Activated gamma-delta T cell (primary cell): ENCODE results near the gene PRKCA.

Experiments
- DNase-seq: peaks from one replicate; lab custom pipeline; 2025; lab: John Stamatoyannopoulos, UW

Gene PRKCA

DNA sequence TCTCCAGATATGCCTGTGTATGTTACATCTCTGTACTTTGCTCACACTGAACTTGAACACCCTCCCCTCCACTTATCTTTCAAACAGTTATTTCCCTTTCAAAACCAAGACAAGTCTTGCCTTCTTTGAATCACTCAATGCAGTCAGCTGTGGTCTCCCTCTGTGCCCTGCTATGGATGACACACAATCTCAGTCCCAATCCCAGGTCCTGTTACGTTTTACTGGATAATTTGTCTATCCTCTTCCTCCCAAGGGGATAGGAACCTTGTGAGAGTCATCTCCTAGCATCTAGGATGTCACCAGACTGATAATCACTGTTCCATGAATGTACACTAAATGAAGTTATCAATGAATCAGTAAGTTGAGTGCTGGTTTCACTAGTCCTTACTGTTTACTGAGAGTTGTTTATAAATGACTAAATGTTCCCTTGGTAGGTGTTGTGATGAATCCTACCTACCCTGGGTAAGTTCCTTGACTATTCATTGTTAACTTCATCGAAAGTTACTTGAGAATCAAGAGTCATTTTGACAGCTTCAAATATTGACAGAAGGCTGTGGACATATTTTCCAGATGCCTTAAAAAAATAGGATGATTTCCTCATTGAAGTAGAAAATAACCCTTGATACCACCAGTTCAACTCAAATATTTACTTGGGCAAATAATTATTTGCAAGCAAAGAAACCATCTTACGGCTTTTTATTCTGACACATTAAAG, 244.9 kb downstream of the PRKCA start:
- no peak for DNase-seq

DNA sequence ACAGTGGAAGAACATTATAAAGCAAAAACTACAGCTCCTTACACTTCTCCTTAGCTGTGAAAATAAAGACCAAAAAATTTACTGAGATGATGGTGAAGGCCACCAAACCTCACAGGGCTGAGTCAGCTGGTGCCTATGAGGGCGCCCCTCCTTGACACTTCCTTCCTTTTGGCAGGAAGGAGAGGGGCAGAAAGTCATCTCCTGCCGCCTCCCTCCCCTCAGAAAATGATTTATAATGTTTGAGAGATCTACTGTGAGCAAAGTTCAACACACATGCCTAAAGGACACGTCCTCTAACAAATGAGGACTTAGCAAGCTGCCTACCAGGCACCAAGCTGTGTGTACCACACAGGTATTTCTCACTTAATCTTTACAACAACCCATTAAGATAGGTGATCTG, 245.7 kb downstream of the PRKCA start:
- DNase-seq: no peak

DNA sequence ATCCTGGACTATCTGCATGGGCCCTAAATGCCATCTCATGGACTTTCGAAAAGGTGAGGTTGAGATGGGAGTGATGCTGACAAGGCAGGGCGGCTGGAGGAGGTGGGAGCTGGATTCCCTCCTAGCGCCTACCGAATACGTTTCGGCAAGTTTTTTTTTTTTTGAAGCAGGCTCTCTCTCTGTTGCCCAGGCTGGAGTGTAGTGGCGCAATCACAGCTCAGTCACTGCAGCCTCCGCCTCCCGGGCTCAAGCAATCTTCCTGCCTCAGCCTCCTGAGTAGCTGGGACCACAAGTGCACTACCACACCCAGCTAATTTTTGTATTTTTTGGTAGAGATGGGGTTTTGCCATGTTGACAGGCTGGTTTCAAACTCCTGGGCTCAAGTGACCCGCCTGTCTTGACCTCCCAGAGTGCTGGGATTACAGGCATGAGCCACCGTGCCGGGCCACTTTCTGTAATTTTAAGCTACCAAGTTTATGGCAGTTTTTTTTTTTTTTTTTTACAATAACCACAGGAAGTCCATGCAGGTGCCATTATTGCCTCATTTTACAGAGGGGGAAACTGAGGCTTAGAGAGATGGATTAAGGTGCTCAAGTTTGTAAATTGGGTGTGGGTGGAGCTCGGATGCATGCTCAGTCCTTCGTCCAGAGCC, 246.4 kb downstream of the PRKCA start:
- DNase-seq: no peak

DNA sequence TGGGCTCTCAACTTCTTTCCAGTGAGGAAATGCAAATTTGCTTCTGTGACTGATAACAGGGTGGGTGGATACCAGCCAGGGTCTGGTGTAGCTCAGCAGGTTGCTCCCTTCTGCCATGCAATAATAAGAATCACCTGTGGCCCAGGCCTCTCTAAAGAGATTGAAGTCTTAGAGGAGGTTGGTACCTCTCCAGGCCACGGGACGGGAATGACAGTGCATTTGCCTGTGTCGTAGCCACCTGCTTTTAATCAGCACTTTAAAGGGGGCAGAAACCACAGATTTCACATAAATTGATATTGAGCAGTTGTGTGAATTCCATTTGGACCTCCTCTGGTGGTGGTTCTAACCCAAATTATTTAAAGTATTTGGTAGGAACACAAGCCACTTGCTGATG, 246.9 kb downstream of the PRKCA start:
- no peak for DNase-seq

DNA sequence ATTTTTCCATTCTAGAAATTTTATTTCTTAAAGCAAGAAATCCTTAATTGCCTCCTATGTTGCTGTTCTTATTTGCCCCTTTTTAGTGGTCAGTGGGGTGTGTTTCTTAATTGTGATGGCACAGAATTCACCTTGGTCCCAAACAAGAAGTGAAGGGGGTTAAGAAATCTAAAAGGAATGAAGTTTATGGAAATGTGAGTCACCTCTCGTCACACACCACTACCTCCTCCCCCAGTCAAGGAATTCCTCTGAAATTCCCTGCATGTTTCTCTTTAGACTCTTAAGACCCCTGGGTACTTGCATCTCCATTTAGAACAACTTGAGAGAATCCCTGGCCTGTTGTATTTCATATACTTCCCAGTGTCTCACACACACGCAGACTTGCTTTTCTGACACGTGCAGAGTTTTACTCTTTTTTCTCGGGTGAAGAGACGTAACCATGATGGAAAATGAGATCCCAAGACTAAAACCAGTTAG, 247.4 kb downstream of the PRKCA start:
- no peak for DNase-seq

DNA sequence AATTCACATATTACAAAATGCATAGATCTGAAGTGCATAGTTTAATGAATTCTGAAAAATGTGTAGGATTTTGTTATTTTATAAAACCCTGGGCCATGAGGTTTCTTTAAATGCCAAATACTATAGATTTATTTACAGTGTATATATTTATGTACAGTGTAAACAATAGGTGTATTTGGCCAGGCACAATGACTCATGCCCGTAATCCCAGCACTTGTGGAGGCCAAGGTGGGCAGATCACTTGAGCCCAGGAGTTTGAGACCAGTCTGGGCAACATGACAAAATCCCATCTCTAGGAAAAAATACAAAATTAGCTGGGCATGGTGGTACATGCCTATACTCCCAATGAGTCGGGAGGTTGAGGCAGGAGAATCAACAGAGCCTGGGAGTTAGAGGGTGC, 249.4 kb downstream of the PRKCA start:
- no peak for DNase-seq

DNA sequence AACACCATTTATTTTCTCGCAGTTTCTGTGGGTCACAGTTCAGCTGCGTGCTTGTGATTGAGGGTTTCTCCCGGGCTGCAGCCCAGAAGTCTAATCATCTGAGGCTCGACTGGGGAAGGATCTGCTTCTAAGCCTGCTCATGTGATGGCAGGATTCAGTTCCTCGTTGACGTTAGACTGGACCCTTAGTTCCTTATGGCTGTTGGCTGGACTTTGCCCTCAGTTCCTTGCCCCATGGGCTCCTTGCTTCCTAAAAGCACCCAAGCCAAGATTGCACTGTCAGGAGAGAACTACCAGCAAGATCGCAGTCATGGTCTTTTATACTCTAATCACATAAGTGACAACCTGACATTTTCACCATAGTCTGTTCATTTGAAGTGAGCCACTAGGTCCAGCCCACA, 250.0 kb downstream of the PRKCA start:
- DNase-seq: no peak

DNA sequence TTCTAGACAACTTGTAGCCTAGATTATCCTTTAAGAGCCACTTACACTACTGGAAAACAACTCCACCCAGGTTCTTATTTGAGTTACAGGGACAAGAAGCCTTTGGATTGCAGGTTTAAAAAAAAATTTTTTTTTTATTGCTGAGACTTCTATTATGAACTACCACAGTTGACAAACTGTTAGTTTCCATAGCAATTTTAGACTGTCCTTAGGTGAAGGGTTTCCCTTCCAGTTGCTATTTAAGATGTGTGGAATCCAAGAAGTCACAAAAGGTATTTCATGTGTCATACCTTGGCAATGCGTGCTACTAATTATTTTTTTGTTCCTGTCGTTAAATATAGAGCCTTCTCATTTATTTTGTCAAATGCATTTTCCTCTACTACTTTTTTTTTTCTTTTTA, 253.2 kb downstream of the PRKCA start:
- no peak for DNase-seq

DNA sequence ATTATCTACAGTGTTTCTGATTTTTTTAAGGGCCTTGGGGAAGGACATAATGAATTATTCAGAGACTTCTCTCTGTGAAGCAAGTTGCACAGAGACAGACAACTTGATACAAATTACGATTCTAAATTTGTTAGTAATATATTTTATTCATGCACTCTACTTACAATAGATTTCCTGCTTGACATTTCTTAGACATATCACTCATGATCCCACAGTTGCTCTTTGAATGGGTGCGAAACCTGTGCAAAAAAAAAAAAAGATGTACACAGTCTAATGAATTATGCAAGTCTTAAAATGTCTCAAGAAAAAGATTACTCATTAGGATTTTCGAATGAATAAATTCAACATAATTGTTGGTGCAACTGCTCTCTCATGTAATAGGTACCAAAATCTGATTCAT, 254.8 kb downstream of the PRKCA start:
- DNase-seq: no peak

DNA sequence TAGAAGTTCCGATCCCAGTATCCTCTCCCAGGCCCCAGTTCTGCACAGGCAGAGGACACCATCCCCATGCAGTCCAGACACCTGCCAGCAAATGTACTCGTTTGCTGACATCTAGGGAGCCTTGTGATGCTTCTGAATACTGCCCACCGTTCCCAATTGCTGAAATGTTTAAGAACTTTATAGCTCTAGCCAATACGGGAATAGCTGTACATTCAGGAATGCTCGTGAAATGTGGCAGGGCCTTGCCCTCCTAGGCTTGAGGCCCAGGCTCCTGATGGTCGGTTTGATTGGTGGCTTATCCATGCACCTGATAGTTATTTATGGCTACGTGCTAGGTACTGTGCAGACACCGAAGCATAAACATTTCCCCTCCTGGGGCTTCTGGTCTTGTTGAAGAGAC, 255.5 kb downstream of the PRKCA start:
- no peak for DNase-seq

DNA sequence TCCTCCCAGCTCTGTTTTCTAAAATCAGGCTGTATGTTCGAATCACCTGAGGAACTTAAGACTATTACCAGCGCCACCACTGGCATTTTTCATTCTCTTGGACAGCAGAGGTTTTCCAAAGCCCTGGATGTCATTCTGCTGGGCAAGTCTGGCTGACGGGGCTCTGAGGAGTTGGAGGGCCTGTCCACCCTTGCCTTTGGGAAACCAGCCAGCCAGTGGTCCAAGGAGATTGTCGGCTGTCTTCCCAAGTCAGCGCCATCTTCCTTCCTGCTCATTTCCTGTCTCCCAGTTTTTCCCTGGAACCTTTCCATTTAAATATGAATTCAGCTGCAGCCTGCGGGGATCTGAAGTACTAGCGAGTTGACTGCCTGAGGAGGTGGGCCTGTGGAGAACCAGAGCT, 258.3 kb downstream of the PRKCA start:
- DNase-seq: no peak

DNA sequence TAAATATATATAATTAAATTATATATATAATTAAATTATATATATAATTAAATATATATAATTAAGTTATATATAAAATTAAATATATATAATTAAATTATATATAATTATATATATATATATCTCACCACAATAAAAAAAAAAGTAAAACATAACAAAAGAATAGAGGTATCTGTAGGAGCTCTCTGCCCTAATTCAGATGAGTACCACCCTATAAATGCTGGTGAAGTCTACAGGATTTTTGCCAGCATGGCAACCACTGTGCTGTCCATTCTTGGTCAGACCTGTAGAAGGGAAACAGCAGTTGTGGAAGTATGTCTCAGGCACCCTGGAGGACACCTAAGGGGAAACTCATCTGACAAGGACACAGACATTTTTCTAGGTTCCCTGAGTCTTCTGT, 259.7 kb downstream of the PRKCA start:
- no peak for DNase-seq

DNA sequence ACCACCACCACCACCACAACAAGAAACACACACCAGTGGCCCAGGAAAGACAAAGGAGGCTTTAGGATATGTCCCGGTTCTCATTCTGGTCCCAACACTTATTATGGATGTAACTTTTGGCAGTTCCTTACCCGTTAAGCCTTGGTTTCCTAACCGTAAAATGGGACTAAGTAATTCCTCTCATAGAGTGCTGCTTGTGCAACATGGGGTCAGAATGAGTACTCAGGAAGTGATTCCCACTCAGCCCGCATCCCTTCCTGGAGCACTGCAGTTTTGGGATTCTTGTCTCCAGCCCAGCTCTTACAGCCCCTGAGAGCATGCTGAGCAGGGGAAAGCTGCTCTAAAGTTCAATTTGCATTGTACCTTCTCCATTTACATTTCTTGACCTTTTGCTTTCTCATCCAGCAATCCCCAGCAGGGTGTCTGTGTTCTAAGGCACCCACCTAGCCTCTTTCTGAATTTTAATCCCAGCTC, 262.6 kb downstream of the PRKCA start:
- no peak for DNase-seq

DNA sequence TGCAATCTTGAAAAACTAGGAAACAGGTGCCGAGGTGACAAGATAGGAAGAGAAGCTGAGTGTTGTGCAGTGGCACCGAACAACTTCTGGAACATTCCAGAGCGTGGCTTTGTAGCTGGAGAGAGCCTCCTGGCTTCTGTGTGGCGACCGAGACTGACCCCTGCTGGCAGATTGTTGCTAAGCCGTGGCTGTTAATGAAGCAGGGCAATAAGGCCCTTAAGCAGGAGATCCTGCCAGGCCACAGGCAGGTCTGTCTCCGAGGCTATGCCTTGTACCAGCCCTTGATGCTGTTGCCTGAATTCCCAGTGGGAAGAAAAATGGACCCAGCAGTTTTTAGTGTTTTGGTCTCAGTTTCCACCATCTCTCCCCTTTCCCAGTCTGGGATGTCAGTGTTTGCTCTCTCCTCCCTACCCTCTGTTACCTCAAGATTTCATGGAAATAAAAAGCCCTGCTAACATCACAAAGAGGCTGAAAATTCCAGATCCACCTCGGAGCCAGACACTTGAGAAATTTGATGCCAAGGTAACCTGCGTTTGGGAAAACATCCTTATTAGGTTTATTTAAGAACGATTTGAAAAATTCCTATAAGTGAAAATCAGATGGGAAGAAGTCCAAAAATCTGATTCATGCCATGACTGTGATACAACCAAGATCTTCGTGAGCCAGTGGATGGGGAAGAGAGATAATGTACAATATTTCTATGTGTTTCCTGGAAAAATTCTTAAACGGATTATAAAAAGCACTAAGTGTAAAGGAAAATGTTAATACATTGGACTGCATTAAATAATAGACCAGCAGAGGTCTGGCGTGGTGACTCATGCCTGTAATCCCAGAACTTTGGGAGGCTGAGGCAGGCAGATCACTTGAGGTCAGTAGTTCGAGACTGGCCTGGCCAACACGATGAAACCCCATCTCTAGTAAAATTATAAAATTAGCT, 265.1 kb downstream of the PRKCA start:
- DNase-seq: no peak

DNA sequence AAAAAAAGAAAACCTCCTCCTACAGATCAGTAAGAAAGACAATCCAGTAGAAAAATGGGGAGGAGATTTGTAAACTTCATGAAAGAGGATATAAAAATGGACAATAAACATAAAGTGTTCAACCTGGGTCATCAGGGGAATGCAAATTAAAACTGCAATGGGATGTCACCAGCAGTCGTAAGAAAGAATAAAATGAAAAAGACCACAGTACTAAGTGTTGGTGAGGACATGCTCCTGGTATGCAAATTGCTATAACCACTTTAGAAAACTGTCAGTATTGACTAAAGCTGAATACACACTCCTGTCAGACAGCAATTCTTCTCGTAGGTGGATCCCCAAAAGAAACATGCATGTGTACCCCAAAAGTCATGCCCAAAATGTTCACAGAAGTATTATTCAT, 267.2 kb downstream of the PRKCA start:
- DNase-seq: no peak

DNA sequence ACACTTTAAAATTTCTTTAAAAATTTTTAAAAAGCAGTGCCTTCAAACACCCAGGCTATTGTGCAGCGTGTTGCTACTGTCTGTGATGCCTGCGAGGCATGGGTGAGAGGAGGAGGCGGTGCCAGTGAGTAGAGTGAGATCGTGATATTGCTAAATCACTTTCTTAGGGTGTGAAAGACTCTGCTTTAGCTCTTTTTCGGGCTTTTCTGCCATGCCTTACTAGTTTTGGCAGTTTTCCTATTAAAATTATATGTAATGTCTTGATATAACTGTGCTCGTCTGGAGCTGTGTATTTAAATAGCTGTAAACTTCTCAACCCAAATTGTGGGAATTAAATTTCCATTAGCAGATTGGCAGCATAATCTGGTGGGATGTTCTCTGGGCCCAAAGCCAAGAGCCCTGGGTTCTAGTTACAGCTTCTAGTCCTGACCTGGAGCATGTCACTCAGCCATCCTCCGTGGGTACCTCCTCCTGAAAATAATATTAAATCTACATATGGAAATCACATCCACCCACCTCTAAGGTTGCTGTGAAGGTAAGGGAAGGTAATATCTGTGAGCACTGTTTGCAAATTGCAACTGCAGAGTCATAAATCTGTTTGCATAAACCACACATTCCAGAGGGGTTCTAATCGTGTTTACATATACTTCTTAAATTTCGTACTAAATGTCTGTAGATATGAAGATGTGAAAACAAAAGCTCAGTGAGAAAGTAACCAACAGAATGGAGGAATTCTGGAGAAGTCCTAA, 268.2 kb downstream of the PRKCA start:
- DNase-seq: no peak

DNA sequence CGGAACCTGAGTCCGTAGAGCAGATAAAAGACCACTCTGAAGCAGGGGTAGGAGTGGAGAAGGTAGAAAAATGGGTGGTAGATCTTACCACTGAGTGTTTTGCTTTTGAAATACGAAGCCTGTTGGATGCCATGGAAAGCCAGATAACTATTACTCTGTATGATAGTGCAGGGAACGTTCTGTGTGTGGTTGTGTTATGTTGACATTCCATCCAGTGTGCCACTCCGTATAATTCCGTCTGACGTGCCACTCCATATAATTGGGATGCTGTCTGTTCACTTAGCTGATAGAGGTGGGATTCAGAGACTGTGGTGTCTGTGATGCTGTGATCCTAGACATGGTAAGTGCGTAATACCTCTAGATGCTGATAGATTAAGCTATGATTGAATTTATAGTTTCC, 269.3 kb downstream of the PRKCA start:
- DNase-seq: no peak

DNA sequence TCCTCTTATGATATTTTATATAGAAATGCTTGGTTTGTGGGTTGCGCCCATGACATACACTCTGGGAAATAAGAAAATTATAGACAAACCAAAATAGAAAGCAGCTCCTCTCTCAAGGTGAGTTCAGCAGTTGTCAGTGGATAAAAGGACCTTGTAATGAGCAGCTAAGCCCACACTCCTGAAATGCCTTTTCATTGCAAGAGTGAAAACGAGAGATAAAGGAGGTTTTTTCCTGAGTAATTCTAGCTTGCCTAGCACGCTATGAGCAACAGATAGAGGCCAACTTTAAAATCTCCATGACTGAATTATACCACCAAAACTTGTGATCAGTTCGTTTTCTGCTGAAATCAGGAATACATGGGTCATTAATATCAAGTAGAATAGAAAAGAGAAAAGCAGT, 270.7 kb downstream of the PRKCA start:
- DNase-seq: no peak

DNA sequence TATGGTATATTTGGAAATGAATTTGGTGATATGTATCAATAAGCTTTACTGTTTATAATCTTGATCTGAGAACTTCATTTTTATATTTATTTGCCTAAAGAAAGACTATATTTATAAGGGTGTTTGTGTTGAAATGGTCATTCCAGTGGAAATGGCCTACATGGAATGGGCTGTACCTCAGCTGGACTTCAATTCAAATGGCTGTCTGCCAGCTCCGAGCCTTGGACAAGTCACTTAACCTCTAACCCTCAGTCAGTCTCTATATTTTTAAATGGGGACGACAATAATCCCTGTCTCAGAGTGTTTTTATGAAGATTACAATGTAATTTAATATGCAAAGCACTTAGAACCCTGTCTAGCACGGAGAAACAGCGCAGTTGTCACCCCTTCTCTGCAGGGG, 271.7 kb downstream of the PRKCA start:
- DNase-seq: no peak

DNA sequence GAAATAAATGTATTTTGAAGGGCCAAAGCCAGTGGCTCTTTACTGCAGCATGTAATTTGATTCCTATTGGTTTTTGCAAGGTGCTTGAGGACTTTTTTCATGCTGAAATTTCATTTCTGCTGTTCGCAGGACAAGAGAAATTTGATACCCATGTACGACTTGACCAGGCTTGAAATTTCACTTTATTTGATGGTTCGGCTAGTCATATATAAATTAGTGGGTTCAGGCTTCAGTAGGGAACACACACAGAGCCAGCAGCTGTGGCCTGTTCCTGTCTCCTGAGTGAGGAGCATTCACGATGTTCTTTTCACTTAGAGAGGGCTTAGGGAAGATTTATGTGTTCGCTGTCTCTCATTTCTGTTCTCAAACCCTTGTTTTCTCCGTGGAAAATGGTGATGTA, 274.1 kb downstream of the PRKCA start:
- no peak for DNase-seq

DNA sequence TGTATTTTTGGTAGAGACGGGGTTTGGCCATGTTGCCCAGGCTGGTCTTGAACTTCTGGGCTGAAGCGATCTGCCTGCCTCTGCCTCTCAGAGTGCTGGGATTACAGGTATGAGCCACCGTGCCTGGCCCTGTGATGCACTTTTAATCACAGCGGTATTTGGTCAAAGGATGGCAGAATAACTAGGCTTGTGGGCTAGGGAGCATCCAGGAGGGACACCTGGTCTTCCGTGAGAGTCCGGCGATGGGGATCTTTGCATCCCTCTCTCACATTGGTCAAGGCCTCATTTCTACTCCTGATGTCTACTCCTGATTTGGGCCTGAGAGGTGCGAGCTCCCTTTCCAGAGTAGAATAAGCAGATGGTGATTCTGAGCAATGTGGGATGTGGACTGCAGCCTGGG, 274.6 kb downstream of the PRKCA start:
- no peak for DNase-seq
